Umbilical cord (tissue), 2 donors: ENCODE data around the gene GOLT1A. TPM values are rescaled to one million over a fixed set of nuclear protein-coding genes. Genes with fewer than 3 reads are reported as not detected.

Source experiments
- DNase-seq: peaks from one replicate; pipeline ENCODE4 v3.0.0-alpha.2; 2015; ENCODE audit warnings: low spot score
- total RNA-seq: library from RNA; depleted of rRNA; stranded (reverse); fragments of >200 nt; gene quantifications from one replicate; pipeline ENCODE4 v1.2.3, GENCODE V29; 2014; ENCODE audit warnings: low replicate concordance; ENCODE audit not compliant: insufficient read depth

Gene GOLT1A
- total RNA-seq, 1 donor from 2014 or later = not detected

GRCh38 chr1:204219971-204220616 lies 6.3 kb upstream of the GOLT1A start:
- no peak for DNase-seq

GRCh38 chr1:204218552-204218951 lies 4.8 kb upstream of the GOLT1A start:
- DNase-seq = no peak

- DNase-seq = no peak
Observed at GRCh38 chr1:204217648-204218000, 3.8 kb upstream of the GOLT1A start.

- DNase-seq = no peak
Observed at GRCh38 chr1:204216880-204217647, 3.3 kb upstream of the GOLT1A start.

GRCh38 chr1:204216236-204216635 lies 2.4 kb upstream of the GOLT1A start:
- DNase-seq = no peak

DNA sequence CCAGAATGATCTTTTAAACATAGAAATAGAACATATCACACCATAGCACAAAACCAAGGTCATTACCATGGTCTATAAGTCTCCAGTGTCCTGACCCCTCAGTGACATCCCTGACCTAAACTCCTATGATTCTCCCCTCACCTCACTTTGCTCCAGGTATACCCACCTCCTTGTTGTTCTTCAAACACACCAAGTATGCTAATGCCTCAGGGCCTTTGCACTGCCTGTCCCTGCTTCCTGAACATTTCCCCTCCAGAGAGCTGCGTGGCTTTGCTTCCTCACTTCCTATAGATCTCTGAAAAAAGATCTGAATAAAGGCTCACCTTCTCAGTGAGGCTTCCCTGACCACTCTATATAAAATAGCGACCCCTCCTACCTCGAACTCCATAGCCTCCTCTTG lies 1.1 kb downstream of the GOLT1A start:
- DNase-seq = no peak

GRCh38 chr1:204211046-204211445 lies 2.7 kb downstream of the GOLT1A start:
- DNase-seq = no peak

GRCh38 chr1:204207136-204207616 lies 6.6 kb downstream of the GOLT1A start:
- peak; percentile 36 for DNase-seq

- DNase-seq = no peak
Observed at GRCh38 chr1:204206121-204206520, 7.7 kb downstream of the GOLT1A start.

DNA sequence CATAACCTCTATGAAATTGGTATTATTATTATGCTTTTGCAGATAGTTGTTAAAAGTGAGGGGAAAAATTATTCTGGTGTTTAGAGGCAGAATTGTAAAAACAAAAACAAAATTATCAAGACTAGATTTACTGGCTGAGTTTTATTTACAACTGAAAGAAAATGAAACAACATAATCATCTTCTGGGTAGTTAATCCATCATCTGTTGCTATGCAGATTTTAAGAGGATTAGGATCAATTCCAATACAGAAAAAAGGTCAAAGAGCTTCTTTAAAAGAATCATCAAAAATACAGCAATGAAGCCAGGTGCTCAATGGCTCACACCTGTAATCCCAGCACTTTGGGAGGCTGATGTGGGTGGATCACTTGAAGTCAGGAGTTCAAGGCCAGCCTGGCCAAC lies 8.3 kb downstream of the GOLT1A start:
- no peak for DNase-seq

DNA sequence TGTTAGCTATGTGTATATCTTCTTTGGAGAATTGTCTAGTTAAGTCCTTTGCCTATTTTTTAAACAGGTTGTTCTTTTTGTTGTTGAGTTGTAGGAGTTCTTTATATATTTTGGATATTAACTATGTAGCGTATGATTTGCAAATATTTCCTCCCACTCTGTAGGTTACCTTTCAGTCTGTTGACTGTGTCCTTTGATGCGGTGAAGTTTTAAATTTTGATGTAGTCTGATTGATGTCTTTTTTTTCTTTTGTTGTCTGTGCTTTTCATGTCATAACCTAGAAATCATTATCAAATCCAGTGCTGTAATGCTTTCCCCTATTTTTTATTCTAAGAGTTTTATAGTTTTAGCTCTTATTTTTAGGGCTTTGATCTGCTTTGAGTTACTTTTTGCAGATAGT lies 8.8 kb downstream of the GOLT1A start:
- no peak for DNase-seq

- no peak for DNase-seq
Observed at GRCh38 chr1:204203206-204203767, 10.5 kb downstream of the GOLT1A start.

GRCh38 chr1:204202481-204202880 lies 11.3 kb downstream of the GOLT1A start:
- DNase-seq = no peak

- peak; percentile 63 for DNase-seq
Observed at GRCh38 chr1:204201348-204202040, 12.3 kb downstream of the GOLT1A start.

DNA sequence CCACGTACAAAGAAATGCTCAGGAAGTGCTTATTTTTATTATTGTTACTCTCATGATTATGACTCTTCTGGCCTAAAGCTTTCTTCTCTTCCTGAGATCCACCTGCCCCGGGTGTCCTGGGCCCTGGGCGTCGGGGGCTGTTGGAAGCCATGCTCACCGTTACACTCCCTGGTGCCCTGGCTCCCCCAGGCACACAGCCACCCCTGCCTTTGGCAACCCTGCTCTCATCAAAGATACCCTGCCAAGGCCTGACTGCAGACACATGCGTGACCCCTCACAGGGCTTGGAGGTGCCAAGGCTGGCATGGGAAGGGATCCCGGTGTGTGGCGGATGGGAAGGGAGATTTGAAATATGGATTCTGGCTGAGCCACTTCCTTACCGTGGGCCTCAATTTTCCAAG lies 14.2 kb downstream of the GOLT1A start:
- DNase-seq = no peak

- peak; percentile 72 for DNase-seq
Observed at GRCh38 chr1:204198348-204199340, 15.1 kb downstream of the GOLT1A start.

DNA sequence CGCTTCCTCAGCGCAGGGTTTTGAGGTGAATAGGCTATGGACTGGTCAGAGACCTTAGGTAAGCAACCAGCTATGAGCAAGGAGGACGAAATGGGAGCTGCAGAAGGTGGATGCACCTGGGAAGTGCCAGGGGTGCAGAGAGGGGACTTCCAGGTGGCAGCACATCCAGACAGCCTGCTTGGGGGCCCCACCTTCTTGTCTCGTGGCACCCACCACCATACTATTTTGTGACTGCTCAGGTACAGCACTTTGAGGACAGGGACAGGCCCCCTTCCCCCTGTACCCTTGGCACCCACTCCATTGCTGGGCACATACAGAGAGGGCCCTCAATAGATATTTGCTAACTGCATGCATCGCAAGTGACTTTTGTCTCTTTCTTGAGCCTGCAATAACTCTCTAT lies 16.7 kb downstream of the GOLT1A start:
- DNase-seq = no peak

DNA sequence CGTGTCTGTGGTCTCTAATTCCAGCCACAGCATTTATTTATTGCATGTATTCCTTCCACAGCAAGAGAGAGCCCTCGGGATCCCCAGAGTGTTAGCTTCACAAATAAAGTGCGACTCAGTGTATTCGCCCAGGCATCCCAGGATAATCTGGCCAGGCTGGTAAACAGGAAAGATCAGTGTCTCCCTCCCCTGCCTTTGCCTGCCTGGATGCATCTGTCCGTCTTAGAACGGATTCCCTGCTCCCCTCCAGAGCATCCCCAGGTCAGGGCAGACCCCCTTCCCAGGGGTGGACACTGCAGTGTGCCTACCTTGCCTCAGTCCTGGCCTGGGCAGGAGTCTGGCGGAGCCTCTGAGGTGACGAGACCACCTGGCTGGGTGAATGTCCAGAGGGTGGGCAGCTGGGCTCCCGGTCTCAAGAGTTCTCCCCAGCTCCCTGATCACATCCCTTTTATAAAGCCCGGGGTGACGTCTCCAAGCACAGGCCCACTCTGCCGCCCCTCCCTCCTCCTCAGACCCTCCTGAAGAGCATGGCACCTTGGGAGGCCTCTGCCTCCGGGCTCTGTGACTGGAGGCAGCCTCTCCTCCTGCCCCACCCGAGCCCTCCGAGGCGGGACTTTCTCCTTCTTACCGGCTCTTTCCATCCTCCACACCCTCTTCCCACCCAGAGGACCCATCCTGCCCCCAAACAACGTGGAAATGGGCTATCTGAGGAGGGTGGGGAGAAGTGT lies 17.6 kb downstream of the GOLT1A start, which contains the start of gene KISS1:
KISS1 (minus strand) TSS at position 424 of the 728 bp plus-strand sequence. CDS start 3,615 bp downstream, outside the sequence.
- no peak for DNase-seq

- no peak for DNase-seq
Observed at GRCh38 chr1:204194771-204195170, 19.0 kb downstream of the GOLT1A start.

DNA sequence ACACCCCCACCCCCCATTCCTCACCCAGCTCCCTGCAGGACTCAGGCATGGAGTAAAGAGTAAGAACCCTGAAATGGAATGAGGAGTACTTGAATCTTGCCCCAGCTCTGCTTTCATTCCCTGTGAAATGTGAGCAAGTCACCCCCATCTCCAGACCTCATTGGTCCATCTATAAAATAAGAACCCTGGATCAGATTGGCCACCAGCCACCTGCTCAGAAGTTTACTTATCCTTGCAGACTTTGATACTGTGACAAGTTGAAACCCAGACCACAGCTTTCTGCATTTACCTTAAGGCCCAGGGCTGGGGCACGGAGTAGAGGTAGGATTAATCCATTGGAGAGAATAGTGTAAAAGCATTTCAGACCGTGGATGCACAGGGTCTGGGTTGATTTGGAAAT lies 19.7 kb downstream of the GOLT1A start:
- DNase-seq = no peak
